PFSK-1 (cell line): ENCODE measurements around the gene ULBP1. TPM values are rescaled to one million over a fixed set of nuclear protein-coding genes. Genes with fewer than 3 reads are reported as not detected.

Experiments used
- FOXP2 ChIP-seq: optimal IDR thresholded peaks from 2 replicates; pipeline ENCODE3; 2011; ENCODE audit warnings: borderline replicate concordance, control low read depth, inconsistent platforms; ENCODE audit not compliant: insufficient read depth; ENCODE audit errors: extremely low read length, extremely low read depth
- POLR2AphosphoS5 ChIP-seq: IDR thresholded peaks from 2 replicates; pipeline ENCODE4 v1.6.1; 2012; ENCODE audit warnings: low read depth, mild to moderate bottlenecking, control low read depth, low read length, moderate library complexity
- SIN3A ChIP-seq: IDR thresholded peaks from 2 replicates; pipeline ENCODE4 v1.6.1; 2012; ENCODE audit warnings: mild to moderate bottlenecking, low read length, moderate library complexity, borderline replicate concordance; ENCODE audit not compliant: insufficient read depth
- TAF1 ChIP-seq: IDR thresholded peaks from 2 replicates; pipeline ENCODE4 v1.6.1; 2012; ENCODE audit warnings: low read length, control low read depth, borderline replicate concordance; ENCODE audit not compliant: insufficient read depth
- polyA plus RNA-seq: library from polyadenylated mRNA; unstranded; fragments of >200 nt; gene quantifications from one replicate; pipeline ENCODE4 v1.2.1, GENCODE V29; 2012; ENCODE audit warnings: low read depth, missing spikeins; ENCODE audit not compliant: insufficient read length
- TF ChIP-seq, protein P1 (sequence below), 2 experiments: IDR thresholded peaks; 2 replicates each; pipeline versions ENCODE4 v1.6.1 to v1.8.0; 2011 to 2012; ENCODE audit warnings: low read depth in 2 of 2, low read length in 2 of 2, control low read depth in 1 of 2, inconsistent platforms in 1 of 2, mild to moderate bottlenecking in 1 of 2, moderate library complexity in 1 of 2; ENCODE audit not compliant: insufficient read depth in 1 of 2

ULBP1 gene, protein sequence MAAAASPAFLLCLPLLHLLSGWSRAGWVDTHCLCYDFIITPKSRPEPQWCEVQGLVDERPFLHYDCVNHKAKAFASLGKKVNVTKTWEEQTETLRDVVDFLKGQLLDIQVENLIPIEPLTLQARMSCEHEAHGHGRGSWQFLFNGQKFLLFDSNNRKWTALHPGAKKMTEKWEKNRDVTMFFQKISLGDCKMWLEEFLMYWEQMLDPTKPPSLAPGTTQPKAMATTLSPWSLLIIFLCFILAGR
- 2.3 TPM for polyA plus RNA-seq

DNA sequence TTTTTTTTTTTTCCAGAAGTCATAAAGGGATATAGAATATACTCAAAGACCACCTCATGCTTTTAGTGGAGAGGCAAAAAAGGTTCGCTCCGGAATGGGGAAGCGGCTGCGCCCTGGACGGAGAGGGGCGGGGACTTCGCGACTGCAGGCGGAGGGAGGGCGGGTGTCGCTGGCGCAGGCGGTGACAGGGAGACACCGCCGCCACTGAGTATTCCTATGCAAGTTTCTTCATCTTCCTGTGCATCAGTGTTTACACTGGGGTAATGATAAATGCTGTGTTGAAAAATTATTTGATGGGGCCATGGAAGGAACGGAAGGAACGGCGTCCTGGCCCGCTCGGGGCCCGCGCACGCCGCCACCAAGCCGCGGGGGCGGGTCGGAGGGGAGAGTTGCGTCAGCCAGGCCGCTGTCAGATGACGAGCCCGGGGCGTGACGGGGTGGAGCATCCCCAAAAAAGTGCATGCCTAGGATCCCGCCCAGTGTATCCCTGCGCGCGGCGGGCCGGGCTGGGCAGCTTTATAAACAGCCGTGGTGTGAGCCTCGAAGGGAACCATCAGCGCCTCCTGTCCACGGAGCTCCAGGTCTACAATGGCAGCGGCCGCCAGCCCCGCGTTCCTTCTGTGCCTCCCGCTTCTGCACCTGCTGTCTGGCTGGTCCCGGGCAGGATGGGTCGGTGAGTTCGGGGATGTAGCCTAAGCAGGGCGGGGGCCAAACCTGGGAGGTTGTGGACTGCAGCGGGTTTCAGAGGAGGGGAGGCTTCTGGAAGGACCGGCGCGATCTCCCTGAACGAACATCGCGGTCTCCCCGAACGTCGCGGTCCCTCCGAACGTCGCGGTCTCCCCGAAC, at the start of gene ULBP1:
Gene ULBP1 (plus strand): TSS at position 482 of the 846 bp plus-strand sequence. CDS start 107 bp downstream, at position 589.
- no peak for TF ChIP-seq TAF1
- peak; percentile 37 for TF ChIP-seq FOXP2
- TF ChIP-seq, protein P1, sequence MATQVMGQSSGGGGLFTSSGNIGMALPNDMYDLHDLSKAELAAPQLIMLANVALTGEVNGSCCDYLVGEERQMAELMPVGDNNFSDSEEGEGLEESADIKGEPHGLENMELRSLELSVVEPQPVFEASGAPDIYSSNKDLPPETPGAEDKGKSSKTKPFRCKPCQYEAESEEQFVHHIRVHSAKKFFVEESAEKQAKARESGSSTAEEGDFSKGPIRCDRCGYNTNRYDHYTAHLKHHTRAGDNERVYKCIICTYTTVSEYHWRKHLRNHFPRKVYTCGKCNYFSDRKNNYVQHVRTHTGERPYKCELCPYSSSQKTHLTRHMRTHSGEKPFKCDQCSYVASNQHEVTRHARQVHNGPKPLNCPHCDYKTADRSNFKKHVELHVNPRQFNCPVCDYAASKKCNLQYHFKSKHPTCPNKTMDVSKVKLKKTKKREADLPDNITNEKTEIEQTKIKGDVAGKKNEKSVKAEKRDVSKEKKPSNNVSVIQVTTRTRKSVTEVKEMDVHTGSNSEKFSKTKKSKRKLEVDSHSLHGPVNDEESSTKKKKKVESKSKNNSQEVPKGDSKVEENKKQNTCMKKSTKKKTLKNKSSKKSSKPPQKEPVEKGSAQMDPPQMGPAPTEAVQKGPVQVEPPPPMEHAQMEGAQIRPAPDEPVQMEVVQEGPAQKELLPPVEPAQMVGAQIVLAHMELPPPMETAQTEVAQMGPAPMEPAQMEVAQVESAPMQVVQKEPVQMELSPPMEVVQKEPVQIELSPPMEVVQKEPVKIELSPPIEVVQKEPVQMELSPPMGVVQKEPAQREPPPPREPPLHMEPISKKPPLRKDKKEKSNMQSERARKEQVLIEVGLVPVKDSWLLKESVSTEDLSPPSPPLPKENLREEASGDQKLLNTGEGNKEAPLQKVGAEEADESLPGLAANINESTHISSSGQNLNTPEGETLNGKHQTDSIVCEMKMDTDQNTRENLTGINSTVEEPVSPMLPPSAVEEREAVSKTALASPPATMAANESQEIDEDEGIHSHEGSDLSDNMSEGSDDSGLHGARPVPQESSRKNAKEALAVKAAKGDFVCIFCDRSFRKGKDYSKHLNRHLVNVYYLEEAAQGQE (IDR thresholded peaks at IDR 0.05; ENCODE audit: insufficient read depth in 1 of 2, low read depth in 2 of 2, low read length in 2 of 2): no peak
- TF ChIP-seq POLR2AphosphoS5: no peak

DNA sequence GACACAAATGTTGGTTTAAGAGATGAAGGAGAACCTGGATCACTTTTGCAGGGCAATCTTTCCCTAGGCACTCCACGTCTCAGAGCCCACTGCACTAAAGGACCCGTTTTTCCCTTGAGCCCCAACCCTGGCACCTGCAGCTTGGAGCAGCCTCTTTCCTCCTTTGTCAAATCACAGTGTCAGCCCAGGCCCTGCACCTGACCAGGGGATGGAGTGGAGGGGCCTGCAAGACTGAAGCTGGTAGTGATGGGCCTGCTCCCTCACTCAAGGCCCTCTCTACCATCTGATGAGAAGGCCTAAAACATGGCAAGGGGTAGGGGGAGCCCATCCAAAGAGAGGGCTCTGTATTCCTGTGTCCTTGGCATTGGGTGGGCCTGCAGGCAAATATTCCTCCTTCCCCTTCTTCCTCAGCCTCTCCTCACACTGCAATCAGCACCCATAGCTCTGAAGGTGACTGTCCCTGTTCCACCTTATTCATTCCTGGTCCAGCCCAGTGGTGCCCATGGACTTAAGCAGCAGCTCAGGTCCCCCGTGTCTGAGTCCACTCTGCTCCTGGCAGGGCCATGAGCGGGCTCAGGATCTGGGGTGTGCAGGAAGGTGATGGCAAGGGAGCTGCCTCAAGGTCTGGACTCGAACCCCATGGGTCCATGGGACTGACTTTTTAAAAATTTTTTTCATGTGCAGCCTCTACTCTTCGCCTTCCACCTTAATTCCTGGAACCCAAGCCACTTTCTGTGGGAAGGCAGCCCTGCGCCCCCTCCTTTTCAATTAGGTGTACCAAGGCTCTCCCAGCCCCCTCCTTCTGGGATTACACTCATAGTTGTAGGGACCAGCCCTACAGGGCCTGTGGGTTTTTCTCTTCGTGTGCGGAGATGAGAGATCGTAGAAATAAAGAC, 47.5 kb upstream of the ULBP1 start:
- TF ChIP-seq POLR2AphosphoS5: no peak
- TF ChIP-seq, protein P1 (IDR thresholded peaks at IDR 0.05; ENCODE audit: insufficient read depth in 1 of 2, low read depth in 2 of 2, low read length in 2 of 2): no peak
- TF ChIP-seq SIN3A: no peak
- TF ChIP-seq FOXP2: no peak
- TF ChIP-seq TAF1: no peak

DNA sequence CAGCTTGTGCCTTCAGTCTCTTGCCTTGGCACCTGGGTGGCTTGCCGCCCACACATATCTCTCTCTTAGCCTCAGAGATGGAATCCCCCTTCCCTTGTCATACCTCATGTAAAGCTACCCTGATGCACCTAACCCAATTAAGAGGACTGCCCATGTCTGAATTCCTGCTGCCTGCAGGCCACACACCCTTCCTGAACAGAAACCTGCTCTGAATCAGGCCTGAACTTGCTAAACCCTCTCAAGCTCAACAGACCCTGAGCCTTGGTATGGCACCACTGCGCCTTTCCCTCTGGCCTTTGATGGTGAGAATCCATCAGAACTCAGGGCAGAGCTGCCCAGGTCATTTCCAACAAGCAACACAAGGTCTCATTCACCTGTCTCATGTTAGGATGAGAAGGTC, 46.1 kb upstream of the ULBP1 start:
- TF ChIP-seq TAF1 (no peak), FOXP2 (no peak), POLR2AphosphoS5 (no peak), SIN3A (no peak)
- TF ChIP-seq, protein P1 (IDR thresholded peaks at IDR 0.05; ENCODE audit: insufficient read depth in 1 of 2, low read depth in 2 of 2, low read length in 2 of 2): no peak

DNA sequence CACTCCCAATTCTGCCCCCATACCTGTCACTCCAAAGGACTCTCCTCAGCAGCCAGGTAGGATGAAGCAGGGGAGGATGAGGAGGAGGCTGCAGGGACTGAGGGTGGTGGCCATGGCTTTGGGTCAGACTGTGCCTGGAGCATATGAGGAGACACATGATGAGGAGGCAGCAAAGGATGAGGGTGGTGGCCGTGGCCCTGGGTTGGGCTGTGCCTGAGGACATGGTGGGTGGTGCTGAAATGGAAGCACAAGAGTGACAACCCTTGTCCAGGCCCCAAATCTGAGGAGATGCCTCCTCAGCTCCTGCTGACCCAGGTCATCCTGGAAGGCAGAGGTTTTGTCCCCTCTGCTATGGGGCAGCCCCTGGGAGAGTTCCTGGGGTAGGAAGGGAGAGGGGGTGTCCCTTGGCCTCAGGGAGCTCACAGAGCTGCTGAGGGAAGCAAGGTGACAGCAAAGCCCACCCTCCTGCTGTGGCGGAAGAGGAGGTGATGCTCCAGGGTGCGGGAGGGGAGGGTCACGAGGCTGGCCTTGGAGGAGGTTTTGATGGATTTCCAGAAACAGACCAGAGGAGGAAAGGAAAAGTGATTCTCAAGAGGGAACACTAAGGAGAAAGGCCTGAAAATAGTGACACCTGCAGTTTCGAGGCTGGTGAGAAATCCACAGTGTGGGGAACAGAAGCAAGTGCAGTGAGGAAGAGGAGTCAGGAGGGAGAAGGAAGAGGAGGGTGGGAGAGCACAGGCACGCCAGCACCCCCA, 45.4 kb upstream of the ULBP1 start:
- no peak for TF ChIP-seq TAF1
- TF ChIP-seq FOXP2: no peak
- no peak for TF ChIP-seq SIN3A
- TF ChIP-seq, protein P1 (IDR thresholded peaks at IDR 0.05; ENCODE audit: insufficient read depth in 1 of 2, low read depth in 2 of 2, low read length in 2 of 2): no peak
- TF ChIP-seq POLR2AphosphoS5: no peak
